Endothelial cell (in vitro differentiated cells): ENCODE results near the gene TBC1D14. TPM values are rescaled to one million over a fixed set of nuclear protein-coding genes. Genes with fewer than 3 reads are reported as not detected.

Experiments
- DNase-seq: peaks from one replicate; pipeline ENCODE4 v3.0.0; 2021; ENCODE audit warnings: low spot score
- H3K27ac Mint-ChIP-seq: one replicate; pipeline ENCODE4 v1.8.0; 2021; ENCODE audit warnings: mixed read lengths, inconsistent platforms; ENCODE audit not compliant: unreplicated experiment
- H3K27me3 Mint-ChIP-seq: one replicate; pipeline ENCODE4 v1.8.0; 2021; ENCODE audit warnings: mild to moderate bottlenecking, moderate library complexity, mixed read lengths, inconsistent platforms; ENCODE audit not compliant: unreplicated experiment
- H3K36me3 Mint-ChIP-seq: one replicate; pipeline ENCODE4 v1.8.0; 2021; ENCODE audit warnings: mild to moderate bottlenecking, low read depth, mixed read lengths, inconsistent platforms; ENCODE audit not compliant: unreplicated experiment
- H3K4me1 Mint-ChIP-seq: one replicate; pipeline ENCODE4 v1.8.0; 2021; ENCODE audit warnings: mild to moderate bottlenecking, mixed read lengths, inconsistent platforms; ENCODE audit not compliant: unreplicated experiment
- H3K4me3 Mint-ChIP-seq: one replicate; pipeline ENCODE4 v1.8.0; 2021; ENCODE audit warnings: mild to moderate bottlenecking, mixed read lengths, inconsistent platforms; ENCODE audit not compliant: unreplicated experiment
- H3K9me3 Mint-ChIP-seq: one replicate; pipeline ENCODE4 v1.8.0; 2021; ENCODE audit warnings: mixed read lengths, inconsistent platforms; ENCODE audit not compliant: unreplicated experiment
- total RNA-seq: library from RNA; stranded (reverse); fragmentation: NEBNext Ultra II Directional; extraction: Animal tissue kit (Norgen Biotek cat#: 25700); gene quantifications from one replicate; pipeline ENCODE4 v1.2.1, GENCODE V29; 2021; ENCODE audit not compliant: unreplicated experiment
- TF ChIP-seq, protein P1 (sequence below): fragments of 200-600 bp; sonication (generic); IDR thresholded peaks from one replicate; pipeline ENCODE4 v1.5.0; 2021; ENCODE audit warnings: antibody characterized with exemption; ENCODE audit not compliant: unreplicated experiment

The TBC1D14 gene
- total RNA-seq, 1 donor from 2014 or later, result 33.0 TPM

DNA sequence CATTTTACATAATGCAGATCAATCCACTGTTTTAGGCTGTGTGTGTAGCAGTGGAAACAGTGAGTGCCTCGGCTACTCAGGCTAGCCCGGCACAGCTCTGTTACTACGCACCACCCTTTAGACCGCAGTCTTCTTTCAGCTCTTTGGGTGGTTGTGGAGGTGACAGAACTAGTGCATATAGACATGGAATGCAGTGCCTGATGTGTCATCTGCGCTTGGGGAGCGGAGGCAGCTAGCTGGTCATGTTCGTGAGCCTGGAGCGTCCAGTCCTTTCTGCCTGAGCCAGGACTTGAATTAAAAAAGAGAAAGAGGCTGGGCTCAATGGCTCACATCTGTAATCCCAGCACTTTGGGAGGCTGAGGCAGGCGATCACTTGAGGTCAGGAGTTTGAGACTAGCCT lies 4.8 kb downstream of the TBC1D14 start:
- Mint-ChIP-seq H3K4me3 (no peak overlapping the region), H3K4me1 (peaks cover 35% of the 10 kb centered on the region), H3K27ac (no peak overlapping the region), H3K36me3 (no peaks in the 10 kb centered on the region), H3K9me3 (no peaks in the 10 kb centered on the region), H3K27me3 (peaks cover 2% of the 10 kb centered on the region)
- no peak for DNase-seq
- TF ChIP-seq, protein P1, sequence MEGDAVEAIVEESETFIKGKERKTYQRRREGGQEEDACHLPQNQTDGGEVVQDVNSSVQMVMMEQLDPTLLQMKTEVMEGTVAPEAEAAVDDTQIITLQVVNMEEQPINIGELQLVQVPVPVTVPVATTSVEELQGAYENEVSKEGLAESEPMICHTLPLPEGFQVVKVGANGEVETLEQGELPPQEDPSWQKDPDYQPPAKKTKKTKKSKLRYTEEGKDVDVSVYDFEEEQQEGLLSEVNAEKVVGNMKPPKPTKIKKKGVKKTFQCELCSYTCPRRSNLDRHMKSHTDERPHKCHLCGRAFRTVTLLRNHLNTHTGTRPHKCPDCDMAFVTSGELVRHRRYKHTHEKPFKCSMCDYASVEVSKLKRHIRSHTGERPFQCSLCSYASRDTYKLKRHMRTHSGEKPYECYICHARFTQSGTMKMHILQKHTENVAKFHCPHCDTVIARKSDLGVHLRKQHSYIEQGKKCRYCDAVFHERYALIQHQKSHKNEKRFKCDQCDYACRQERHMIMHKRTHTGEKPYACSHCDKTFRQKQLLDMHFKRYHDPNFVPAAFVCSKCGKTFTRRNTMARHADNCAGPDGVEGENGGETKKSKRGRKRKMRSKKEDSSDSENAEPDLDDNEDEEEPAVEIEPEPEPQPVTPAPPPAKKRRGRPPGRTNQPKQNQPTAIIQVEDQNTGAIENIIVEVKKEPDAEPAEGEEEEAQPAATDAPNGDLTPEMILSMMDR, result no peak

DNA sequence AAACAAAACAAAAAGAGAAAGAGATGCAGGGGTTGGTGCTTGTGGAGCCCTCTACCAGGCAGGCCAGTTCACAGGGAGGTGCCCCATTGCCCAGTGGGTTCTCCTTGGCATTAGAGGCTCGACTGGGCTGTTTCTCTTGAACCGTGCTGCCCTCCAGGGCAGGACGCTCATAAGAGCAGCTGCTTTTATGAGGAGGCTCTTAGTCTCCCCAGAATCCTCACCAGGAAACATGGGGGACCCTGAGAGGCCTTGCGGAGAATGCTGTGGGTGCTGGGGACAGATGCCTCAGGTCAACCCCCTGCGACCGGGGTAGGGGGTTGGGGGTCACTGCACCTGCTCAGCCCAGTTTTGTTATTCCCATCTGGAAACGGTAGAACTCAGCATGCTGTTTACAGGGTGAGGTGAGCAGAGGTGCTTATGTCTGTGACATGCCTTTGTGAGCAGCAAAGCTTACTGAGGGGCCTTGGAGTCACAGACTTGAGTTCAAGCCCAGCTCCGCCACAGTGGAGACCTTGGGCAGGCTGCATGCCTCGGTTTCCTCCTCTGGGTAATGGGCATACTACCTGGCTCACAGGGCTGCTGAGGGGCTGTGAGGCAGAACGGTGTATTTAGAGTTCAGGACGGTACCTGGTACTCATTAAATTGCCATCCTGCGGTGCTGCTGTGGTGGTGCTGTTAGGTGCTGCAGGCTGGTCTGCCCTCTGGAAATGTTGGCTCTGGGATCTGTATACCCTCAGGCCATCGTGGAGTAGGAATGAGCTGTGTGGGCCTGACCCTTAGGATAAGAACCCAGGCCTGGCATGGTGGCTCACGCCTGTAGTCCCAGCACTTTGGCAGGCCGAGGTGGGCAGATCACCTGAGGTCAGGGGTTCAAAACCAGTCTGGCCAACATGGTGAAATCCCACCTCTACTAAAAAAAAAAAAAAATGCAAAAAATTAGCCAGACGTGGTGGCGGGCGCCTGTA lies 5.7 kb downstream of the TBC1D14 start:
- H3K36me3 Mint-ChIP-seq, result no peaks in the 10 kb centered on the region
- H3K4me1 Mint-ChIP-seq, result peaks cover 35% of the 10 kb centered on the region
- H3K27ac Mint-ChIP-seq, result no peak overlapping the region
- no peaks in the 10 kb centered on the region for H3K9me3 Mint-ChIP-seq
- DNase-seq, result no peak
- TF ChIP-seq, protein P1, result no peak
- H3K27me3 Mint-ChIP-seq, result peaks cover 2% of the 10 kb centered on the region
- H3K4me3 Mint-ChIP-seq, result no peak overlapping the region

DNA sequence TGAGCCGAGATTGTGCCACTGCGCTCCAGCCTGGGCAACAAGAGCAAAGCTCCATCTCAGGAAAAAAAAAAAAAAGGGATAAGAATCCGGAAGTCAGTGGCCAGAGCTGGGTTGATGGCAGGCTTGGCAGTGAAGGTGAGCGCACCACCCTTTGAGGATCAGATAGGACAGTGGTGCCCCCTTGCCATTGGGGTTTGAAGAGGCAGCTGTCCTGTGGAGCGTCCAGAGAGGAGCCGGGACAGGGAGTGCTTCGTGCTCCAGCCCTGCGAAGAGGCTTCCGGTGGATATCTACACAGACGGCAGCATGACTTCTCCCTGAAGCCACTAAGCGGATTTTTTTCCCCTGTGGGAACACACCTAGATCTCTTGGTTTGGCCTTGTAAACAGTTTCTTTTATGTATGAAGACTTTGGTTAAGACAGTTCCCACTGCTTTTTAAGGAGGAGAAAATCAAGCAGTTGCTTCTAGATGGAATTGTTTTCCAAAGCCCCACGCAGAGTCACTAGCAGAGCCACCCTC lies 6.5 kb downstream of the TBC1D14 start:
- no peak for DNase-seq
- Mint-ChIP-seq H3K36me3 (no peaks in the 10 kb centered on the region), H3K4me3 (no peak overlapping the region), H3K9me3 (no peaks in the 10 kb centered on the region), H3K27ac (no peak overlapping the region), H3K27me3 (peaks cover under 1% of the 10 kb centered on the region), H3K4me1 (peaks cover 27% of the 10 kb centered on the region)
- TF ChIP-seq, protein P1, result no peak

DNA sequence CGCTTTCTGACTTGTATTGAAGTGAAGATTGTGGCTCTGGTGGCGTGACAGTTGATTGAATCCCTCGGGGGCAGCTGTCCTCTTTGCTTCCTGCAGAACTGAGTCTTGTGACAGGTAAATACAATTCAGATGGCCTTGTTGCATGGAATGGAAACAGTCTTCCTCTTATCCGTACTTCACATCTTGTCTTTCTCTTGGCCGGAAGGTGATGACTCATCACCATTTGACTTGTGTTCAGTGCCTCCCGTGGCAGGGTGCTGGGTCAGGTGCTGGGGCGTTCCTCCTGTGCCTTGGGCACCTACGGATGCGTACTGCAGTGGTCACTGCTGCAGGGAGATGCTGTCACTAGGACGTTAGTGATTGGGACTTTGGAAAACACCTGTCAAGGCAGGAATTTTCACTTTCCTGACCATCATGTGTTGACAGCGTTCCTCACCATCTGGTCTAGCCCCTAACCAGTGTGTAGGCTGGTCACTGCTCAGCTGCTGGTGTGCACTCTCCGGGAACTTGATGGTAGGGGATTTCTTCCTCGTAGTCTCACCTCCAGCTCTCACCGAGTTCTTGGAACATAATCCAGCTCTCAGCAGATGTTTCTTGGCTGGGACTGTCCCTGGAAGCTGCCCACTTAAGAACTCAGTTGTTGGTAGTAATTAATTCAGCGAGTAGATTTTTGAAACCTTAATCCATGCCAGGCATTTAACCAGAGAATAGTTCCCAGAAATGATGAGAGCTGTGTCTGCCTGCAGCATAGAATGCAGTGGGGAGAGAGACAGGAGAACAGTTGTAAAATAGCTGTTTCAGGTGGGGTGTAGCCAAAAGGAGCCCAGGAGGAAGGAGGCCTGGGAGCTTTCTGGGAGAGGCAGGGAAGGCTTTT lies 7.2 kb downstream of the TBC1D14 start:
- no peak for DNase-seq
- peaks cover 24% of the 10 kb centered on the region for H3K4me1 Mint-ChIP-seq
- no peaks in the 10 kb centered on the region for H3K9me3 Mint-ChIP-seq
- H3K36me3 Mint-ChIP-seq, result no peaks in the 10 kb centered on the region
- H3K27ac Mint-ChIP-seq, result no peak overlapping the region
- H3K27me3 Mint-ChIP-seq, result no peaks in the 10 kb centered on the region
- no peak overlapping the region for H3K4me3 Mint-ChIP-seq
- TF ChIP-seq, protein P1, result no peak
